Lung (tissue), 12 donors: ENCODE results near the gene BTAF1. TPM values are rescaled to one million over a fixed set of nuclear protein-coding genes. Genes with fewer than 3 reads are reported as not detected.

Source experiments
- ATAC-seq: fragments of 200-7000 bp; cut with Tn5 transposase; one replicate; pipeline ENCODE4 v1.9.1; 2020; ENCODE audit warnings: moderate number of reproducible peaks; ENCODE audit not compliant: insufficient read depth, low FRiP score
- DNase-seq, 3 donors: peaks; one replicate each; pipeline ENCODE4 v3.0.0-alpha.2; 2013 to 2017
- H3K27ac ChIP-seq, 2 donors: one replicate each; pipeline ENCODE4 v1.5.1; 2013; ENCODE audit warnings: mild to moderate bottlenecking in 2 of 2, moderate library complexity in 2 of 2, control low read depth in 1 of 2, inconsistent platforms in 1 of 2, low read depth in 1 of 2, low read length in 1 of 2
- H3K27me3 ChIP-seq, 3 donors: one replicate each; pipeline ENCODE4 v1.5.1; 2013; ENCODE audit warnings: low read length in 2 of 3; ENCODE audit not compliant: control insufficient read depth in 3 of 3, insufficient read depth in 3 of 3
- H3K36me3 ChIP-seq, 4 donors: one replicate each; pipeline ENCODE4 v1.5.1; 2013; ENCODE audit warnings: low read length in 4 of 4, mild to moderate bottlenecking in 1 of 4, moderate library complexity in 1 of 4; ENCODE audit not compliant: control insufficient read depth in 4 of 4, insufficient read depth in 4 of 4
- H3K4me1 ChIP-seq, 5 donors: one replicate each; pipeline ENCODE4 v1.5.1; 2013; ENCODE audit warnings: low read length in 5 of 5, mild to moderate bottlenecking in 2 of 5, moderate library complexity in 1 of 5; ENCODE audit not compliant: control insufficient read depth in 5 of 5, insufficient read depth in 5 of 5
- H3K4me3 ChIP-seq: one replicate; pipeline ENCODE4 v1.5.1; 2013; ENCODE audit warnings: mild to moderate bottlenecking, control low read depth, moderate library complexity
- H3K9ac ChIP-seq, 2 donors: one replicate each; pipeline ENCODE4 v1.5.1; 2013; ENCODE audit warnings: low read length in 2 of 2, control low read depth in 1 of 2; ENCODE audit not compliant: insufficient read depth in 1 of 2
- H3K9me3 ChIP-seq, 4 donors: one replicate each; pipeline ENCODE4 v1.5.1; 2013; ENCODE audit warnings: low read length in 3 of 4, mild to moderate bottlenecking in 1 of 4, moderate library complexity in 1 of 4; ENCODE audit not compliant: control insufficient read depth in 4 of 4, insufficient read depth in 3 of 4
- WGBS, 2 donors: extraction: QIAGEN DNeasy Blood & Tissue Kit; methylation state at CpG; one replicate each; pipeline ENCODE4 v1.1.7; 2013; 5-methylcytosine and 5-hydroxymethylcytosine counted together
- polyA plus RNA-seq, 2 donors: library from polyadenylated mRNA; stranded (reverse); fragments of 200-250 nt; gene quantifications; one replicate each; pipeline ENCODE4 v1.2.1, GENCODE V29; 2013
- total RNA-seq, 2 donors: library from RNA; depleted of rRNA in 1 of 2; stranded (reverse); fragments of >200 nt in 1 of 2; gene quantifications; one replicate each; pipeline ENCODE4 v1.2.1, GENCODE V29; 2014 to 2021
- TF ChIP-seq, protein P1 (sequence below): IDR thresholded peaks from 2 replicates; pipeline ENCODE4 v1.5.1; 2012; ENCODE audit warnings: mild to moderate bottlenecking; ENCODE audit errors: control extremely low read depth, extremely low read depth
- donor health status: control.
- donor health status: control.
- donor health status: Bipolar disorder and iron deficiency.
- donor health status: healthy.
- donor health status: DM: yes; HTN: yes; CAD: no.

Gene BTAF1
- total and polyA plus RNA-seq, 4 donors = 8.5 to 80.0 (median 20.2) TPM

- 60 to 73% methylated on average over 3 of the region's 3 CpGs for WGBS, 2 donors
- no peak for ATAC-seq
- no peak for DNase-seq
- Histone ChIP-seq H3K9ac (no peak overlapping the region), H3K27me3 (no peaks in the 10 kb centered on the region), H3K36me3 (peaks cover 3 to 20% (median 18%) of the 10 kb centered on the region in 4 donors), H3K4me3 (no peak overlapping the region), H3K27ac (no peak overlapping the region), H3K4me1 (peaks cover 0 to 4% (median 0%) of the 10 kb centered on the region in 5 donors), H3K9me3 (no peaks in the 10 kb centered on the region)
- TF ChIP-seq, protein P1, sequence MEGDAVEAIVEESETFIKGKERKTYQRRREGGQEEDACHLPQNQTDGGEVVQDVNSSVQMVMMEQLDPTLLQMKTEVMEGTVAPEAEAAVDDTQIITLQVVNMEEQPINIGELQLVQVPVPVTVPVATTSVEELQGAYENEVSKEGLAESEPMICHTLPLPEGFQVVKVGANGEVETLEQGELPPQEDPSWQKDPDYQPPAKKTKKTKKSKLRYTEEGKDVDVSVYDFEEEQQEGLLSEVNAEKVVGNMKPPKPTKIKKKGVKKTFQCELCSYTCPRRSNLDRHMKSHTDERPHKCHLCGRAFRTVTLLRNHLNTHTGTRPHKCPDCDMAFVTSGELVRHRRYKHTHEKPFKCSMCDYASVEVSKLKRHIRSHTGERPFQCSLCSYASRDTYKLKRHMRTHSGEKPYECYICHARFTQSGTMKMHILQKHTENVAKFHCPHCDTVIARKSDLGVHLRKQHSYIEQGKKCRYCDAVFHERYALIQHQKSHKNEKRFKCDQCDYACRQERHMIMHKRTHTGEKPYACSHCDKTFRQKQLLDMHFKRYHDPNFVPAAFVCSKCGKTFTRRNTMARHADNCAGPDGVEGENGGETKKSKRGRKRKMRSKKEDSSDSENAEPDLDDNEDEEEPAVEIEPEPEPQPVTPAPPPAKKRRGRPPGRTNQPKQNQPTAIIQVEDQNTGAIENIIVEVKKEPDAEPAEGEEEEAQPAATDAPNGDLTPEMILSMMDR = no peak
Measured at GRCh38 chr10:91931526-91932190, 8.1 kb downstream of the BTAF1 start.

DNA sequence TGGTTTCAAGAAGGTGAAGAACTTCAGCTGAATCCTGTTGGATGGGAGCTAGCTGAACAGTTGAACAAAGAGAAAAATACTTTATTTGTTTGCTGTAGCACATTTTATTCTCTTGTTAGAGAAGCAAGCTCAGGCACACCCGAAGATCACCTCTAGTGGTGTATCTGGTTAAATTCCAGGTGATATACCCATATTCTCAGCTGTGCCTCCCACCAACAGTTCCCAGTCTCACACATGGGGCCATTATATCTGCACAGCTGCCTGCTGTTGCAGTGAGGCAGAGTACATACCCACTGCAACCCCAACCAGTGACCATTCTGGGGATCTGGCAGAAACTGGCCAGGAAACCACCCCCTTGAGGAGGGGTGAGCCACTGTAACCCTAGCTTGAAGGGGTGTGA, 9.2 kb downstream of the BTAF1 start:
- WGBS, 2 donors = 81 to 93% methylated on average over 1 of the region's 1 CpG
- Histone ChIP-seq H3K27ac (no peak overlapping the region), H3K9ac (no peak overlapping the region), H3K4me1 (peaks cover 0 to 4% (median 0%) of the 10 kb centered on the region in 5 donors), H3K27me3 (no peaks in the 10 kb centered on the region), H3K36me3 (peaks cover 5 to 21% (median 20%) of the 10 kb centered on the region in 4 donors), H3K9me3 (no peaks in the 10 kb centered on the region), H3K4me3 (no peak overlapping the region)
- TF ChIP-seq, protein P1 = no peak
- DNase-seq (no peak), ATAC-seq (no peak)

GRCh38 chr10:91935886-91936285, 12.3 kb downstream of the BTAF1 start:
- H3K9ac ChIP-seq = no peak overlapping the region
- TF ChIP-seq, protein P1 = no peak
- H3K36me3 ChIP-seq = peaks cover 5 to 21% (median 20%) of the 10 kb centered on the region in 4 donors
- DNase-seq (no peak), ATAC-seq (no peak)
- H3K4me1 ChIP-seq = peaks cover 0 to under 1% (median 0%) of the 10 kb centered on the region in 5 donors
- H3K4me3 ChIP-seq = no peak overlapping the region
- 93 to 94% methylated on average over 2 of the region's 2 CpGs for WGBS, 2 donors
- no peak overlapping the region for H3K27ac ChIP-seq
- H3K27me3 ChIP-seq = no peaks in the 10 kb centered on the region
- H3K9me3 ChIP-seq = no peaks in the 10 kb centered on the region
